Right lobe of liver (tissue), 4 donors: ENCODE results near the gene SLC6A11.

Experiments used
- POLR2A ChIP-seq: fragments of 450-650 bp; IDR thresholded peaks from one replicate; pipeline ENCODE4 v1.6.1; 2017; ENCODE audit warnings: antibody characterized with exemption, mild to moderate bottlenecking
- TF ChIP-seq, protein P1 (sequence below), 4 donors: fragments of 200-600 bp in 3 of 4; fragments of 450-650 bp in 1 of 4; IDR thresholded peaks; one replicate each; pipeline versions ENCODE4 v1.5.1 to v1.8.0; 2016 to 2022; ENCODE audit warnings: antibody characterized with exemption in 4 of 4, mild to moderate bottlenecking in 2 of 4
- donor health status: DM: no; HTN: no; CAD: no.
- donor health status: DM: no; HTN: no; CAD: no.
- donor health status: DM: no; HTN: yes; CAD: no.

- TF ChIP-seq, protein P1, sequence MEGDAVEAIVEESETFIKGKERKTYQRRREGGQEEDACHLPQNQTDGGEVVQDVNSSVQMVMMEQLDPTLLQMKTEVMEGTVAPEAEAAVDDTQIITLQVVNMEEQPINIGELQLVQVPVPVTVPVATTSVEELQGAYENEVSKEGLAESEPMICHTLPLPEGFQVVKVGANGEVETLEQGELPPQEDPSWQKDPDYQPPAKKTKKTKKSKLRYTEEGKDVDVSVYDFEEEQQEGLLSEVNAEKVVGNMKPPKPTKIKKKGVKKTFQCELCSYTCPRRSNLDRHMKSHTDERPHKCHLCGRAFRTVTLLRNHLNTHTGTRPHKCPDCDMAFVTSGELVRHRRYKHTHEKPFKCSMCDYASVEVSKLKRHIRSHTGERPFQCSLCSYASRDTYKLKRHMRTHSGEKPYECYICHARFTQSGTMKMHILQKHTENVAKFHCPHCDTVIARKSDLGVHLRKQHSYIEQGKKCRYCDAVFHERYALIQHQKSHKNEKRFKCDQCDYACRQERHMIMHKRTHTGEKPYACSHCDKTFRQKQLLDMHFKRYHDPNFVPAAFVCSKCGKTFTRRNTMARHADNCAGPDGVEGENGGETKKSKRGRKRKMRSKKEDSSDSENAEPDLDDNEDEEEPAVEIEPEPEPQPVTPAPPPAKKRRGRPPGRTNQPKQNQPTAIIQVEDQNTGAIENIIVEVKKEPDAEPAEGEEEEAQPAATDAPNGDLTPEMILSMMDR (IDR thresholded peaks at IDR 0.05) = no peak
- no peak for TF ChIP-seq POLR2A
Measured at GRCh38 chr3:10781981-10782380, 34.0 kb upstream of the SLC6A11 start.
